Measurements from ENCODE around the gene GPC2.

DNA sequence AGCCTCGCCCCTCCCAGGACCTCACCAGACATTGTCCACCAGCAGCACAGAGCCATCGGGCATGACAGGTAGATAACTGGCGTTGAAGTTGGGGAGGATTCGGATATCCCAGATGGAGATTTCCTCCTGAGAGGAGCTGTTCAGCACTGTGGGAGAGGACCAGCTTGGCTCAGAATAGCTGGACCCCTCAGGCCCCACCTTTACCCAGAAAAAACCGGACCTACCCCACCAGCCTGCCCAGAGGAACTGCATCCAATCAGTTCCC is 20.2 kb downstream of the GPC2 start:
- TF ChIP-seq, protein P1, sequence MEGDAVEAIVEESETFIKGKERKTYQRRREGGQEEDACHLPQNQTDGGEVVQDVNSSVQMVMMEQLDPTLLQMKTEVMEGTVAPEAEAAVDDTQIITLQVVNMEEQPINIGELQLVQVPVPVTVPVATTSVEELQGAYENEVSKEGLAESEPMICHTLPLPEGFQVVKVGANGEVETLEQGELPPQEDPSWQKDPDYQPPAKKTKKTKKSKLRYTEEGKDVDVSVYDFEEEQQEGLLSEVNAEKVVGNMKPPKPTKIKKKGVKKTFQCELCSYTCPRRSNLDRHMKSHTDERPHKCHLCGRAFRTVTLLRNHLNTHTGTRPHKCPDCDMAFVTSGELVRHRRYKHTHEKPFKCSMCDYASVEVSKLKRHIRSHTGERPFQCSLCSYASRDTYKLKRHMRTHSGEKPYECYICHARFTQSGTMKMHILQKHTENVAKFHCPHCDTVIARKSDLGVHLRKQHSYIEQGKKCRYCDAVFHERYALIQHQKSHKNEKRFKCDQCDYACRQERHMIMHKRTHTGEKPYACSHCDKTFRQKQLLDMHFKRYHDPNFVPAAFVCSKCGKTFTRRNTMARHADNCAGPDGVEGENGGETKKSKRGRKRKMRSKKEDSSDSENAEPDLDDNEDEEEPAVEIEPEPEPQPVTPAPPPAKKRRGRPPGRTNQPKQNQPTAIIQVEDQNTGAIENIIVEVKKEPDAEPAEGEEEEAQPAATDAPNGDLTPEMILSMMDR (conservative IDR thresholded peaks at IDR 0.05; ENCODE audit: low read depth, low read length): no peak
- no peak for TF ChIP-seq EZH2 (IDR thresholded peaks at IDR 0.05; ENCODE audit: borderline replicate concordance, low read depth, low read length, poor library complexity, severe bottlenecking)

Measured in A673 (cell line).